Naive thymus-derived CD4-positive, alpha-beta T cell (primary cell): Measurements from ENCODE around the gene FAR2. TPM values are rescaled to one million over a fixed set of nuclear protein-coding genes. Genes with fewer than 3 reads are reported as not detected.

Experiments
- ATAC-seq: fragments of 150-1000 bp; cut with Tn5 transposase; 2 replicates; pipeline ENCODE4 v1.10.0; 2021; ENCODE audit warnings: mild to moderate bottlenecking, moderate library complexity
- CTCF ChIA-PET: fragments of 350-600 bp; sonication (Branson Sonifier 250); formaldehyde crosslinking; loops from one replicate; lab custom pipeline; 2021; ENCODE audit warnings: antibody characterized with exemption; lab: Charles Lee
- POLR2A ChIA-PET: fragments of 350-600 bp; sonication (Branson Sonifier 250); formaldehyde crosslinking; loops from one replicate; lab custom pipeline; 2021; ENCODE audit warnings: antibody characterized with exemption, inconsistent platforms; lab: Charles Lee
- DNase-seq, 9 donors: peaks; one replicate each; pipeline versions ENCODE4 v3.0.0 to v3.0.0-alpha.2; 2020 to 2022; ENCODE audit warnings: mixed read lengths in 1 of 9
- H3K27ac ChIP-seq: one replicate; pipeline ENCODE4 v1.7.0; 2013; ENCODE audit warnings: mild to moderate bottlenecking, low read depth, low read length, moderate library complexity
- H3K27me3 ChIP-seq, 2 donors: one replicate each; pipeline ENCODE4 v1.7.0; 2013; ENCODE audit warnings: low read length in 2 of 2, mild to moderate bottlenecking in 2 of 2, moderate library complexity in 2 of 2; ENCODE audit not compliant: control insufficient read depth in 2 of 2, insufficient read depth in 2 of 2
- H3K36me3 ChIP-seq, 3 experiments: 1 replicate in 2 of 3; 2 replicates in 1 of 3; pipeline ENCODE4 v1.7.0; 2013; ENCODE audit warnings: low read length in 3 of 3, mild to moderate bottlenecking in 3 of 3, moderate library complexity in 1 of 3; ENCODE audit not compliant: insufficient read depth in 3 of 3, control insufficient read depth in 2 of 3
- H3K4me1 ChIP-seq, 2 donors: one replicate each; pipeline ENCODE4 v1.7.0; 2013; ENCODE audit warnings: low read length in 2 of 2, mild to moderate bottlenecking in 2 of 2, moderate library complexity in 1 of 2; ENCODE audit not compliant: control insufficient read depth in 2 of 2, insufficient read depth in 2 of 2
- H3K4me3 ChIP-seq: 2 replicates; pipeline ENCODE4 v1.7.0; 2013; ENCODE audit warnings: mild to moderate bottlenecking, low read length
- H3K9me3 ChIP-seq, 3 experiments: 1 replicate in 2 of 3; 2 replicates in 1 of 3; pipeline ENCODE4 v1.7.0; 2013; ENCODE audit warnings: low read length in 3 of 3; ENCODE audit not compliant: control insufficient read depth in 2 of 3
- H3K27ac Mint-ChIP-seq, 9 donors: one replicate each; pipeline ENCODE4 v1.8.0; 2020 to 2022; ENCODE audit warnings: mixed read lengths in 9 of 9, mild to moderate bottlenecking in 8 of 9, moderate library complexity in 5 of 9, inconsistent platforms in 2 of 9
- H3K27me3 Mint-ChIP-seq, 5 donors: one replicate each; pipeline ENCODE4 v1.8.0; 2021 to 2022; ENCODE audit warnings: mixed read lengths in 5 of 5, mild to moderate bottlenecking in 1 of 5
- H3K36me3 Mint-ChIP-seq, 5 donors: one replicate each; pipeline ENCODE4 v1.8.0; 2020 to 2022; ENCODE audit warnings: mixed read lengths in 5 of 5, mild to moderate bottlenecking in 3 of 5, inconsistent platforms in 1 of 5
- H3K4me1 Mint-ChIP-seq, 7 donors: one replicate each; pipeline ENCODE4 v1.8.0; 2020 to 2022; ENCODE audit warnings: mixed read lengths in 7 of 7, mild to moderate bottlenecking in 3 of 7, inconsistent platforms in 1 of 7
- H3K4me3 Mint-ChIP-seq, 10 donors: one replicate each; pipeline ENCODE4 v1.8.0; 2020 to 2022; ENCODE audit warnings: mild to moderate bottlenecking in 10 of 10, mixed read lengths in 10 of 10, moderate library complexity in 6 of 10, inconsistent platforms in 2 of 10
- H3K9me3 Mint-ChIP-seq, 11 donors: one replicate each; pipeline ENCODE4 v1.8.0; 2020 to 2022; ENCODE audit warnings: mixed read lengths in 11 of 11, mild to moderate bottlenecking in 4 of 11, inconsistent platforms in 1 of 11, moderate library complexity in 1 of 11
- intact Hi-C, 2 donors: fragments of 100-400 bp; cut with micrococcal nuclease; formaldehyde crosslinking; loops; one replicate each; pipeline ENCODE4 v1.15.1; 2023
- polyA plus RNA-seq, 2 donors: library from polyadenylated mRNA; unstranded; fragments of 300-500 nt; fragmentation: Illumina TruSeq; gene quantifications; one replicate each; pipeline ENCODE4 v1.2.3, GENCODE V29; 2021
- total RNA-seq, 6 experiments: library from RNA in 5 of 6; stranded (reverse) in 5 of 6; gene quantifications; 1 replicate in 5 of 6; 2 replicates in 1 of 6; pipeline ENCODE4 v1.2.3 and lab custom pipeline; 2021 to 2026

Gene FAR2
- total and polyA plus RNA-seq, 7 experiments from 2014 or later: 1.1 to 11.1 (median 1.9) TPM

- Histone ChIP-seq H3K27me3 (no peaks in the 10 kb centered on the region), H3K27ac (no peak overlapping the region), H3K9me3 (no peaks in the 10 kb centered on the region), H3K36me3 (no peaks in the 10 kb centered on the region), H3K4me3 (no peak overlapping the region), H3K4me1 (no peaks in the 10 kb centered on the region)
- no peak overlapping the region for H3K27ac Mint-ChIP-seq
- H3K9me3 Mint-ChIP-seq: peaks cover 0 to 9% (median 3%) of the 10 kb centered on the region in 11 donors
- CTCF ChIA-PET: no interaction called here
- POLR2A ChIA-PET: no interaction called here
- no peaks in the 10 kb centered on the region for H3K27me3 Mint-ChIP-seq
- no peaks in the 10 kb centered on the region for H3K36me3 Mint-ChIP-seq
- no peak overlapping the region for H3K4me3 Mint-ChIP-seq
- no peak for DNase-seq
- intact Hi-C loops: no loop called here
- ATAC-seq: peak; percentile 31
- peaks cover 0 to 13% (median 0%) of the 10 kb centered on the region in 7 donors for H3K4me1 Mint-ChIP-seq
Measured at GRCh38 chr12:29242921-29243431, 93.9 kb downstream of the FAR2 start.

GRCh38 chr12:29244159-29244765 is 95.2 kb downstream of the FAR2 start:
- H3K27me3 Mint-ChIP-seq: no peaks in the 10 kb centered on the region
- no peaks in the 10 kb centered on the region for H3K36me3 ChIP-seq
- ChIA-PET POLR2A (no interaction called here), CTCF (interaction anchor here (0.6 kb wide), 1 partner anchor 52 kb away, joined by 3 read pairs; no protein-coding TSS in a partner anchor)
- H3K4me3 Mint-ChIP-seq: no peak overlapping the region
- intact Hi-C loops: no loop called here
- peaks cover 0 to 13% (median 0%) of the 10 kb centered on the region in 7 donors for H3K4me1 Mint-ChIP-seq
- ATAC-seq (no peak), DNase-seq (no peak)
- no peaks in the 10 kb centered on the region for H3K9me3 ChIP-seq
- H3K4me3 ChIP-seq: no peak overlapping the region
- no peaks in the 10 kb centered on the region for H3K27me3 ChIP-seq
- no peaks in the 10 kb centered on the region for H3K36me3 Mint-ChIP-seq
- H3K27ac ChIP-seq: no peak overlapping the region
- no peak overlapping the region for H3K27ac Mint-ChIP-seq
- no peaks in the 10 kb centered on the region for H3K4me1 ChIP-seq
- peaks cover 0 to 9% (median 4%) of the 10 kb centered on the region in 11 donors for H3K9me3 Mint-ChIP-seq

- ChIA-PET POLR2A (no interaction called here), CTCF (no interaction called here)
- Histone ChIP-seq H3K27ac (no peak overlapping the region), H3K4me1 (no peaks in the 10 kb centered on the region), H3K27me3 (no peaks in the 10 kb centered on the region), H3K9me3 (no peaks in the 10 kb centered on the region), H3K36me3 (no peaks in the 10 kb centered on the region), H3K4me3 (no peak overlapping the region)
- H3K9me3 Mint-ChIP-seq: peaks cover 0 to 13% (median 4%) of the 10 kb centered on the region in 11 donors
- no peak for DNase-seq
- H3K27me3 Mint-ChIP-seq: no peaks in the 10 kb centered on the region
- no peak overlapping the region for H3K4me3 Mint-ChIP-seq
- peaks cover 0 to 3% (median 0%) of the 10 kb centered on the region in 5 donors for H3K36me3 Mint-ChIP-seq
- ATAC-seq: no peak
- no peak overlapping the region for H3K27ac Mint-ChIP-seq
- peaks cover 0 to 13% (median 0%) of the 10 kb centered on the region in 7 donors for H3K4me1 Mint-ChIP-seq
- intact Hi-C loops: no loop called here
Measured at GRCh38 chr12:29245246-29245645, 96.2 kb downstream of the FAR2 start.

GRCh38 chr12:29249930-29250329 is 100.9 kb downstream of the FAR2 start:
- Mint-ChIP-seq H3K27me3 (no peaks in the 10 kb centered on the region), H3K9me3 (peaks cover 0 to 6% (median 0%) of the 10 kb centered on the region in 11 donors), H3K27ac (no peak overlapping the region), H3K4me3 (no peak overlapping the region), H3K36me3 (peaks cover 0 to 3% (median 0%) of the 10 kb centered on the region in 5 donors), H3K4me1 (peaks cover 0 to 4% (median 0%) of the 10 kb centered on the region in 7 donors)
- Histone ChIP-seq H3K27me3 (no peaks in the 10 kb centered on the region), H3K9me3 (no peaks in the 10 kb centered on the region), H3K27ac (no peak overlapping the region), H3K4me1 (no peaks in the 10 kb centered on the region), H3K4me3 (no peak overlapping the region), H3K36me3 (no peaks in the 10 kb centered on the region)
- no peak for ATAC-seq
- POLR2A ChIA-PET: no interaction called here
- intact Hi-C loops: no loop called here
- no peak for DNase-seq
- CTCF ChIA-PET: no interaction called here

GRCh38 chr12:29253906-29254625 is 105.0 kb downstream of the FAR2 start:
- Histone ChIP-seq H3K36me3 (no peaks in the 10 kb centered on the region), H3K27me3 (no peaks in the 10 kb centered on the region), H3K9me3 (no peaks in the 10 kb centered on the region), H3K27ac (no peak overlapping the region), H3K4me3 (no peak overlapping the region), H3K4me1 (no peaks in the 10 kb centered on the region)
- Mint-ChIP-seq H3K36me3 (peaks cover 0 to 5% (median 3%) of the 10 kb centered on the region in 5 donors), H3K4me3 (no peak overlapping the region), H3K9me3 (peaks cover 0 to 6% (median 2%) of the 10 kb centered on the region in 11 donors), H3K4me1 (no peaks in the 10 kb centered on the region), H3K27me3 (no peaks in the 10 kb centered on the region), H3K27ac (no peak overlapping the region)
- no peak for DNase-seq
- no peak for ATAC-seq
- POLR2A ChIA-PET: no interaction called here
- intact Hi-C loops: no loop called here
- CTCF ChIA-PET: no interaction called here

GRCh38 chr12:29255042-29255441 is 106.0 kb downstream of the FAR2 start:
- DNase-seq (no peak), ATAC-seq (peak; percentile 80)
- H3K27me3 ChIP-seq: no peaks in the 10 kb centered on the region
- intact Hi-C loops: no loop called here
- H3K36me3 ChIP-seq: no peaks in the 10 kb centered on the region
- peaks cover 0 to 5% (median 0%) of the 10 kb centered on the region in 5 donors for H3K36me3 Mint-ChIP-seq
- H3K4me3 Mint-ChIP-seq: no peak overlapping the region
- no peaks in the 10 kb centered on the region for H3K27me3 Mint-ChIP-seq
- H3K27ac ChIP-seq: no peak overlapping the region
- no peak overlapping the region for H3K4me3 ChIP-seq
- no peaks in the 10 kb centered on the region for H3K9me3 ChIP-seq
- CTCF ChIA-PET: no interaction called here
- H3K4me1 Mint-ChIP-seq: no peaks in the 10 kb centered on the region
- H3K9me3 Mint-ChIP-seq: peaks cover 0 to 6% (median 0%) of the 10 kb centered on the region in 11 donors
- POLR2A ChIA-PET: no interaction called here
- H3K4me1 ChIP-seq: no peaks in the 10 kb centered on the region
- H3K27ac Mint-ChIP-seq: no peak overlapping the region
